ENCODE data around the gene GMEB1. TPM values are rescaled to one million over a fixed set of nuclear protein-coding genes. Genes with fewer than 3 reads are reported as not detected.
"Not testable (repeated sequence)": the region's sequence is repeated elsewhere in the genome, so short reads cannot be mapped to it uniquely, and the experiment has no call there.

The GMEB1 gene
- total RNA-seq, 1 experiment from 2014 or later, result 3.5 TPM

DNA sequence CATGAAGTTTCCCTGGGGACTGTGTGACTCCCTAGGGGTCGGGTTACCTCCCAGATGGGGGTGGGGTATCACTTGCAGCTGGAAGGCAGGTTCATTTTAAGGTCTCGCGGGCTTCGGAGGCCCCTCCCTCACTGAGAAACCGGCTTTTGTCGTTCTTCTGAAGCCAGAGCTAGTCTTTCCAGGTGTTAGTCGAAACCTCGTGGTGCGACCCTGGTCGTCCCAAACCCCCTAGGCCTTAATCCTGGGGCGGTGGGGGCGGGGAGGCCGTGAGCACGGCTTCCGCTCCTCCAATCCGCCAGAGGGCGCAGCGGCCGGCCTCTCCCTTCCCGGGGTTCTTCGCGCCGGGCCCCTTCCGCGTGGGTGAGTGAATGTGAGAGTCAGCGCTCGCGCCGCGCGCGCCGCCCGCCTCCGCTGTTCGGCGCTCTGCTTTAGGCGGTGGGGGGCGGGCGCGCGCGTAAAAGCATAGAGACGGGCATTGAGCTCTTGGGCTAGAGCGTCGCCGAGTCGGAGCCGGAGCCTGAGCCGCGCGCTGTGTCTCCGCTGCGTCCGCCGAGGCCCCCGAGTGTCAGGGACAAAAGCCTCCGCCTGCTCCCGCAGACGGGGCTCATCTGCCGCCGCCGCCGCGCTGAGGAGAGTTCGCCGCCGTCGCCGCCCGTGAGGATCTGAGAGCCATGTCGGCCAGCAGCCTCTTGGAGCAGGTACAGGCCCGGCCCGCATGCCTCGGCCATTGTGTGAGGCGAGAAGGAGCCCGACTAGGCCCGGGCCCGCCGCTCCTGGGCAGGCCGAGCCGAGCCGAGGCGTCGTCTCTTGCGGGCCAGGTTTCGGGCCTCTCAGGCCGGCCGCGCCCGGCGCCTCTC is 68.1 kb downstream of the GMEB1 start, which contains the start of gene YTHDF2:
Gene YTHDF2, plus strand, starts transcription at position 491 of the 857 bp plus-strand sequence. Its CDS starts 181 bp downstream, at position 672.
- in situ Hi-C loops (cut with HindIII; ENCODE audit: low pct_unique_long_range_greater_than_20kb, low sequenced_read_pairs), result no loop called here
- peak; percentile 93 for DNase-seq (ENCODE audit: low read depth, low spot score)

DNA sequence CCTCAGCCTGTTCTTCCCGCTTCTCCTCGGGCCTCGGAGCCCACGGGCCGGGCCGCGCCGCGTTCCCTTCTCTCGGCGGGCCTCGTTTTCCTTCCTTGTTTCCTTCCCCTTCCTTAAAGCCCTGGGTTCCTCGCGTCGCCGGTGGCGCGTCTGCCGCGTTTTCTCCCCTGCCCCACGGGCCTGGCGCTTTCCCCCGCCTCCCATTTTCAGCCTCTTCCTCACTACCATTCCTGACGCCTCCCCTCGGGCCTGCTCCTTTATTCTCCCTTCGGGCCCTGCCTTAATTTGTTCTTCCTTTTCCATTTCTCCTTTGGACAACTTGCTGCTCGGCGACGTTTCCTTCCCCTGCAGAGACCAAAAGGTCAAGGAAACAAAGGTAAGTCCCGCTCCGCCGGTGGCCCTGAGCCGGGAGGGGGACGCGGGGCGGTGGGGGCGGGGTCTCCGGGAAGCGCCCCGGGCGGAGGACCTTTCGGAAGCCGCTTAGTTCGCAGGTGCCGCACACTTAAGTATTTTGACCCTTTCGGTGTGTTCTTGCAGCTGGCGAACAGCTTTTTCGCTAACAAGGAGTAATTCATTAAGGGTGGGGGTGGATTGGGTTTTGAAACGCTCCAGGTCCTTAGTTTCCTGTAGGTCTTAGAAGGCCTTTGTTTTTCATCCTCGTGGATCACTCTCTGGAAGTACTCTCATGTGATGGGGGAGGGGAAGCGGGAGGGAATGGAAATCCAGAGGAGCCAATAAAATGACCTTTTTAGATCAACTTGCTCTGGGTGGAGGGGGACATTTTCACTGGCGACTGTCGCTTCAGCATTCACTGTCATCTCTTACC is 68.9 kb downstream of the GMEB1 start:
- in situ Hi-C loops (cut with HindIII; ENCODE audit: low pct_unique_long_range_greater_than_20kb, low sequenced_read_pairs), result no loop called here

DNA sequence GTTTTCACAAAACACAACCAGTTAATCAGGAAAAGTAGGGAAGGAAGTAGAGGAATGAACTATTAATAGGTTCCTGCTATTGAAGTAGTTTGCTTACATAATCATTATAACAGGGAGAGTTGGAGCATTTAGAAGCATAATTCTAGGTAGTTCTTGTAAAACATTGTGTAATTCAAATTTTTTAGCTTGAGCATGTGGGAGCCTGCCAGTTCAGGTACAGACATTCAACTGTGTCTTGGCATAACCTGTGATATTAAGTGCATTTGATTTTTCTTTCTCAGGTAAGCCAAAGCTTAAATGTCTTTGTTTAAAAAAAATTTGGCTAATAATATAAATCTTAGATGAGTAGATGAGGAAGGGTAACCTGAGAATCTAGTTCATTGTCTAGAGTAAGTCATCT is 71.5 kb downstream of the GMEB1 start:
- no peak for DNase-seq (ENCODE audit: low read depth, low spot score)
- in situ Hi-C loops (cut with HindIII; ENCODE audit: low pct_unique_long_range_greater_than_20kb, low sequenced_read_pairs), result no loop called here

More for the DNA sequence above, 68.9 kb downstream of the GMEB1 start:
- peak; percentile 92 for DNase-seq (ENCODE audit: low read depth, low spot score)

DNA sequence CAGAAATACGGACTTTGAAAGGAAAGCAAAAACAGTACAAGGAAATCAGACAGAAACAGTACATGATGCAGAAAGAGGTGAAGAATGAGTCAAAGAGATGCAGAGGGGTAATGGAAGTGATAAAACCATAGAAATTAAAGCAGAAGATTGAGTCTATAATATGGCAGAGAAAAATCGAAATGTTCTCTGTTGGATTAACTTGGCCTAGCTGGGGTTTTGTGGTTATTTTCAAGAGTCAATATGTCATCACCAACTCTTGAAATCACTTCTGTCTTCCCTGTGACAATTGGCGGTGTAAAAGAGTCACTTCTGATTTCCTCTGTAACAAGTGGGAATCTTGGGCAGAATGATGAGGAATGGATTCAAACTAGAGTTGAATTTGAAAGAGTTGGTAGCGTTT is 75.6 kb downstream of the GMEB1 start:
- in situ Hi-C loops (cut with HindIII; ENCODE audit: low pct_unique_long_range_greater_than_20kb, low sequenced_read_pairs), result no loop called here
- DNase-seq (ENCODE audit: low read depth, low spot score), result no peak

DNA sequence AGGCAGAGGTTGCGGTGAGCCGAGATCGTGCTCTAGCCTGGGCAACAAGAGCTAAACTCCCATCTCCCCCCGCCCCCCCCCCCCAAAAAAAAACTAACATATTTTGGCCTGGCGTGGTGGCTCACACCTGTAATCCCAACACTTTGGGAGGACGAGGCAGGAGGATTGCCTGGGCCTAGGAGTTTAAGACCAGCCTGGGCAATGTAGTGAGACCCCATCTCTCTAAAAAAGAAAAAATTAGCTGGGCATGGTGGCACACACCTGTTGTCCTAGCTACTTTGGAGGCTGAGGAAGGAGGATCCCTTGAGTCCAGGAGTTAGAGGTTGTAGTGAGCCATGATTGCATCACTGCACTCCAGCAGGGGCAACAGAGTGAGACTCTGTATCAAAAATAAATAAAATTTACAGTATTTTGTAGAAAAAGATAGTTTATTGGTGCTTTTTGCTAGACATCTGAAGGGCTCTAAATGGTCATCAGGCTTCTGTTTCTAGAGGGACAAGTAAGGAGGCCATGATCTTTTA is 77.1 kb downstream of the GMEB1 start:
- no peak for DNase-seq (ENCODE audit: low read depth, low spot score)
- in situ Hi-C loops (cut with HindIII; ENCODE audit: low pct_unique_long_range_greater_than_20kb, low sequenced_read_pairs), result no loop called here

DNA sequence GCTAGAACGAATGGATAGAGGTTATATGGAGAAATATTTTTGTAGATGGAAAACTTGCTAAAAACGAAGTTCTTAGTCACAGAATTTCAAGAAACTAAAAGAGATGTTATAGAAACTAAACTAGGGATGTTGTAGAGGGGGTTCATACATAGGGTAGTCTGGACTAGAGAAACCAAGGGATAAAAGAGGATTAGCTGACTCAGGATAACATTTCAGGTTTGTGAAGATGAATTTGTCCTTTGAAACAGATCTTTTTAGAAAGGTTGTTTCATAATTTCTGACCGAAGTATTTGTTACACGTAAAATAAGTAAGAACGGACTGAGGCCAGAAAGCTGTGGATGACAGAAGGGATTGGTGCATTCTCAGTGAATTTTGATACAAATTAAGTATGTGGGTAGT is 81.7 kb downstream of the GMEB1 start:
- in situ Hi-C loops (cut with HindIII; ENCODE audit: low pct_unique_long_range_greater_than_20kb, low sequenced_read_pairs), result no loop called here
- no peak for DNase-seq (ENCODE audit: low read depth, low spot score)

DNA sequence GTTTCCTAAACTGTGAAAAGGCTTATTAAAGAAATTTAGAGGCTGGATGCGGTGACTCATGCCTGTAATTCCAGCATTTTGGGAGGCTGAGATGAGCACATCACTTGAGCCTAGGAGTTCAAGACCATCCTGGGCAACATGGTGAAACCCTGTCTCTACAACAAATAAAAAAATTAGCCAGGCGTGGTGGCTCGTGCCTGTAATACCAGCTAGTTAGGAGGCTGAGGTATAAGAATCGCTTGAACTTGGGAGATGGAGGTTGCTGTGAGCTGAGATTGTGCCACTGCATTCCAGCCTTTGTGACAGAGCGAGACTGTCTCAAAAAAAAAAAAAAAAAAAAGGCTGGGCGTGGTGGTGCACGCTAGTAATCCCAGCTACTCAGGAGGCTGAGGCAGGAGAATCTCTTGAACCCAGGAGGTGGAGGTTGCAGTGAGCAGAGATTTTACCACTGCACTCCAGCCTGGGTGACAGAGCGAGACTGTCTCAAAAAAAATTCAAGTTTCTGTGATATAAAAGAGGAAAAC is 82.2 kb downstream of the GMEB1 start:
- in situ Hi-C loops (cut with HindIII; ENCODE audit: low pct_unique_long_range_greater_than_20kb, low sequenced_read_pairs); DNase-seq (ENCODE audit: low read depth, low spot score): not testable (repeated sequence)

DNA sequence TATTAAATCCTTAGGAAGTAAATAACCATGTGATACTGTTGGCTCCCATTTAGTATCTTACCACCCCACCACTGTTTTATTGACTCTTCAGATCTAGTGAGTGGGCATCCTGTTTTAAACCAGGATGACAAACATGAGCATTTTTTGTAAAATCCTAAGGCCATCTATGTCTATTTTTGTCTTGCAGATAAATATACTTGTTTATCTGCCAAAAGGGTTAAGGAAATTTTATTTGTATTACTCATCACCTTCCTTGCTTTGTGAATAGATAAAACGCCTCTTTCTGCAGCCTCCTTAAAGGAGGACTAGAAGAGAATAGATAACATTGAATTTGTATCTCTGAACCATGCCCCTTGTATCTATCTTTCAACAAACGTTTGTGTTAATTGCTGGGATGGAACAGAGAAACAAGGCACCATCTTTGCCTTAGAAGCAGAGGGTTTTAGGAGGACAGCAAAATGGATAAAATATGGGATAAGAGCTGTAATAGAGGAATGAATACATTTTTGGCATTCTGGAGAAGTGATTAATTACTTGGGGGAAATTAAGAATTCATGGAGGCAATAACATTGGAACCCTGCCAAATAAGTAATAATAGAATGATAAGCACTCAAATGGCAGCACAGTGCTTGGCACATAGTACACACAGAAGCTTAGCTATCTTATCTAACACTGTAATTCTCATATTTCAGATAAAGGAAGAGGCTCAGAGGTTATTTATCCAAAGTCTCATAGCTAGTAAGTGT is 82.9 kb downstream of the GMEB1 start:
- peak; percentile 59 for DNase-seq (ENCODE audit: low read depth, low spot score)
- in situ Hi-C loops (cut with HindIII; ENCODE audit: low pct_unique_long_range_greater_than_20kb, low sequenced_read_pairs), result no loop called here

DNA sequence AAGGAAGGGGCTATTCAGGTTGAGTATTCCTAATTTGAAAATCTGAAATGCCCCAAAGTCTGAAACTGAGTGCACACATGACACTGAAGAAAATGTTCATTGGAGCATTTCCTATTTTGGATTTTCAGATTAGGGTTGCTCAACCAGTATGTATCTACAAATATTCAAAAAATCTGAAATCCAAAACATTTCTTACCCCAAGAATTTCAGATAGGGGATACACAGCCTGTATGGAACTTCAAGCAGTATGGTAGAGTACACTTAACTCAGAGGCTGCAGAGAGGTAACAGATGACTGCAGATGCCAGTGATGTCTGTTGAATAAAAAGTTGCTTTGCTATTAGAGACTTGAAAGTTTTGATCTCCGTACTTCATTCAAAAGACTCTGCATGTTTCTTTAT is 87.1 kb downstream of the GMEB1 start:
- in situ Hi-C loops (cut with HindIII; ENCODE audit: low pct_unique_long_range_greater_than_20kb, low sequenced_read_pairs), result no loop called here
- no peak for DNase-seq (ENCODE audit: low read depth, low spot score)

DNA sequence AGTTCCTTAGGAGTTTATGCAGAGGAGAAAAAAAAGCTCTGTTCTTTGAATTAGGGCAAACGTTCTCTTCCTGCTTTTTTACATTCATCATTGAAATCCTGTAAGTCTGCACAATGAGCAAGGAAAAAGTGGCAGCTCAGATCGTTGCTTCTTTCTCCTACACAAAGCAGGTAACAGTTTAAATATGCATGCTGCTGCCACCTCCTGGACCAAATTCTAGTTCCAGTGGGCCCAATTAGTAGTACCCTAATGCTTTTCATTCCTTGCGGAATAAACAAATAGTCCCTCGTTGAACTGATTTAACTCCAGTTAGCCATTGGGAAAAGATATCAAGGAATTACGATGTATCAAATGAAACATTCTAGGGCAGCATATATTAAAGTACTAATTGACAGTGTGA is 88.3 kb downstream of the GMEB1 start:
- in situ Hi-C loops (cut with HindIII; ENCODE audit: low pct_unique_long_range_greater_than_20kb, low sequenced_read_pairs), result no loop called here

DNA sequence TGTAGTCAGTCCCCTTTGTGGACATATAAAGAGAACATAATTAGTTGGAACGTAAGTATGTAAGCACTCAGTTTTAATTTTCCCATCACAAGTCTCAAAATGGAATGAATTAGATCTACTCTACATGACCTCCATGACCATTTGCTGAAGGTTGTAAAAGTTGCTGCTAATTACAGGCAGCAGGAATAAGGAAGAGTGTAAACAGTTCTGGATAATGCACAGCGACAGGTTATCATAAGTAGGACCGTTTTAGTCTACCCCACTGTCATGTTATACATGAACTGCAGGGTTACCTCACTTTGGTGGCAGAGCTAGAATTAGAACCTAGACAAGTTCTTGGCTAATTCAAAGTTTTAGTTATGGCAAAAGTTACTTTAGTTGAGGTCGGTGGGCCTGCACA is 89.8 kb downstream of the GMEB1 start:
- no peak for DNase-seq (ENCODE audit: low read depth, low spot score)
- in situ Hi-C loops (cut with HindIII; ENCODE audit: low pct_unique_long_range_greater_than_20kb, low sequenced_read_pairs), result no loop called here

More for the DNA sequence above, 88.3 kb downstream of the GMEB1 start:
- DNase-seq (ENCODE audit: low read depth, low spot score), result peak; percentile 22

DNA sequence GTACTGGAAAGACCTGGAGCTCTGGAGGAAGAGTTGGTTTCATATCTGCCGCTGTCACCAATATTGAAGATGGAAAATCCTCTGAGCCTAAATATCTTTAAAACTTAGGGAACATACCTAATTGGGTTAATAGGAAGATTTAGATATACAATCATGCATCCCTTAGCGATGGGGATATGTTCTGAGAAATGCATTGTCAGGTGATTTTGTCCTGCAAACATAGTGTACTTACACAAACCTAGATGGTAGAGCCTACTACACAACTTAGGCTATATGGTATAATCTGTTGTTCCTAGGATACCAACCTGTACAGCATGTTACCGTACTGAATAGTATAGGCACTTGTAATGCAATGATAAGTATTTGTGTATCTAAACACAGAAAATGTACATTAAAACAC is 90.7 kb downstream of the GMEB1 start:
- no peak for DNase-seq (ENCODE audit: low read depth, low spot score)
- in situ Hi-C loops (cut with HindIII; ENCODE audit: low pct_unique_long_range_greater_than_20kb, low sequenced_read_pairs), result no loop called here

DNA sequence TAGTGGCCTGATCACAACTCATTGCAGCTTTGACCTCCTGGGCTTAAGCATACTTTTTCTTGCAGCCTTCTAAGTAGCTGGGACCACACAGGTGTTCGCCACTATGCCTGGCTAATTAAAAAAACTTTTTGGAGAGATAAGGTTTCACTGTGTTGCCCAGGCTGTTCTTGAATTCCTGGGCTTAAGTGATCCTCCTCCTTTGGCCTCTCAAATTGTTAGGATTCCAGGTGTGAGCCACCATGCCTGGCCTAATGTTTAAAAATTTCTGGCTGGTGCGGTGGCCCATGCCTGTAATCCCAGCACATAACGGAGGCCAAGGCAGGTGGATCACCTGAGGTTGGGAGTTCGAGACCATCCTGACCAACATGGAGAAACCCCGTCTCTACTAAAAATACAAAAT is 92.6 kb downstream of the GMEB1 start:
- no peak for DNase-seq (ENCODE audit: low read depth, low spot score)
- in situ Hi-C loops (cut with HindIII; ENCODE audit: low pct_unique_long_range_greater_than_20kb, low sequenced_read_pairs), result no loop called here

DNA sequence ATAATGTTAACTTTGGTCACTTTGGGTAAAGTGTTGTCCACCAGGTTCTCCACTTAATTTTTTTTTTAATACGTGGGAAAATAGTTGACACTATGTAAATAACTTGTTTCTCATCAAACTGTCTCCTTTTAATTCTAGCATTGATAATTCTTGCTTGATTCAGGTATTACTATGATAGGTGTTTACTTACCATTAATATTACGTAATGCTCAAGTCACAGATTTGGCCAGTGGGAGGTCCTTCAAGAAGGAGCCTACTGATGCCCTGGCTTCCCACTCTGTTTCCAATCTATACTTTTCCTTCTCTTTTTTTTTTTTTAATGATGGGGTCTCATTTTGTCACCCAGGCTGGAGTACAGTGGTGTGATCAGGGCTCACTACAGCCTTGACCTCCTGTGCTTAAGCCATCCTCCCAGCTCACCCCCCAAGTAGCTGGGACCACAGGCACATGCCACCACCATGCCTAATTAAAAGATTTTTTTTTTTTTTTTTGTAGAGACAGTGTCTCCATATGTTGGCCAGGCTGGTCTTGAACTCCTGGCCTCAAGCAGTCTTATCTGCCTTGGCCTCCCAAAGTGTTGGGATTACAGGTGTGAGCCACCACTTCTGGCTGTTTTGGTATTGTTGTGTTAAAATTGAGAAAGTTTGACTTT is 98.1 kb downstream of the GMEB1 start:
- in situ Hi-C loops (cut with HindIII; ENCODE audit: low pct_unique_long_range_greater_than_20kb, low sequenced_read_pairs), result no loop called here
- no peak for DNase-seq (ENCODE audit: low read depth, low spot score)
